ENCODE results near the gene OPCML.

OPCML gene

GRCh38 chr11:132556316-132556715 lies 976.0 kb downstream of the OPCML start:
- in situ Hi-C loops (cut with HindIII; ENCODE audit: low sequenced_read_pairs) = no loop called here

- in situ Hi-C loops (cut with HindIII; ENCODE audit: low sequenced_read_pairs) = no loop called here
These were observed 976.7 kb downstream of the OPCML start for GRCh38 chr11:132555617-132556016.

- in situ Hi-C loops (cut with HindIII; ENCODE audit: low sequenced_read_pairs) = no loop called here
These were observed 981.3 kb downstream of the OPCML start for GRCh38 chr11:132551016-132551415.

- in situ Hi-C loops (cut with HindIII; ENCODE audit: low sequenced_read_pairs) = no loop called here
These were observed 982.7 kb downstream of the OPCML start for GRCh38 chr11:132549561-132549960.

- in situ Hi-C loops (cut with HindIII; ENCODE audit: low sequenced_read_pairs) = no loop called here
These were observed 983.3 kb downstream of the OPCML start for GRCh38 chr11:132549001-132549400.

GRCh38 chr11:132544007-132544406 lies 988.3 kb downstream of the OPCML start:
- in situ Hi-C loops (cut with HindIII; ENCODE audit: low sequenced_read_pairs) = no loop called here

GRCh38 chr11:132541794-132542193 lies 990.5 kb downstream of the OPCML start:
- in situ Hi-C loops (cut with HindIII; ENCODE audit: low sequenced_read_pairs) = no loop called here

- in situ Hi-C loops (cut with HindIII; ENCODE audit: low sequenced_read_pairs) = no loop called here
These were observed 991.7 kb downstream of the OPCML start for GRCh38 chr11:132540581-132540980.

GRCh38 chr11:132539590-132540368 lies 992.5 kb downstream of the OPCML start:
- in situ Hi-C loops (cut with HindIII; ENCODE audit: low sequenced_read_pairs) = no loop called here

GRCh38 chr11:132538642-132539041 lies 993.7 kb downstream of the OPCML start:
- in situ Hi-C loops (cut with HindIII; ENCODE audit: low sequenced_read_pairs) = no loop called here

- in situ Hi-C loops (cut with HindIII; ENCODE audit: low sequenced_read_pairs) = no loop called here
These were observed 996.5 kb downstream of the OPCML start for GRCh38 chr11:132535830-132536229.

- in situ Hi-C loops (cut with HindIII; ENCODE audit: low sequenced_read_pairs) = no loop called here
These were observed 1000.4 kb downstream of the OPCML start for GRCh38 chr11:132531921-132532320.

GRCh38 chr11:132528181-132528580 lies 1004.1 kb downstream of the OPCML start:
- in situ Hi-C loops (cut with HindIII; ENCODE audit: low sequenced_read_pairs) = loop anchor here (5.0 kb wide), 1 partner anchor 71 kb away; no protein-coding TSS in a partner anchor

- in situ Hi-C loops (cut with HindIII; ENCODE audit: low sequenced_read_pairs) = no loop called here
These were observed 1008.4 kb downstream of the OPCML start for GRCh38 chr11:132523929-132524328.

GRCh38 chr11:132520199-132520598 lies 1012.1 kb downstream of the OPCML start:
- in situ Hi-C loops (cut with HindIII; ENCODE audit: low sequenced_read_pairs) = no loop called here

- in situ Hi-C loops (cut with HindIII; ENCODE audit: low sequenced_read_pairs) = no loop called here
These were observed 1013.0 kb downstream of the OPCML start for GRCh38 chr11:132519241-132519815.

GRCh38 chr11:132504501-132505041 lies 1027.7 kb downstream of the OPCML start:
- in situ Hi-C loops (cut with HindIII; ENCODE audit: low sequenced_read_pairs) = no loop called here

- in situ Hi-C loops (cut with HindIII; ENCODE audit: low sequenced_read_pairs) = no loop called here
These were observed 1030.9 kb downstream of the OPCML start for GRCh38 chr11:132501356-132501755.

GRCh38 chr11:132499661-132500060 lies 1032.6 kb downstream of the OPCML start:
- in situ Hi-C loops (cut with HindIII; ENCODE audit: low sequenced_read_pairs) = no loop called here

- in situ Hi-C loops (cut with HindIII; ENCODE audit: low sequenced_read_pairs) = no loop called here
These were observed 1036.0 kb downstream of the OPCML start for GRCh38 chr11:132496341-132496740.

GRCh38 chr11:132493801-132494200 lies 1038.5 kb downstream of the OPCML start:
- in situ Hi-C loops (cut with HindIII; ENCODE audit: low sequenced_read_pairs) = no loop called here

- in situ Hi-C loops (cut with HindIII; ENCODE audit: low sequenced_read_pairs) = no loop called here
These were observed 1041.3 kb downstream of the OPCML start for GRCh38 chr11:132490978-132491377.

All from endothelial cell of hepatic sinusoid (primary cell).